ENCODE measurements around the gene VWA7. TPM values are rescaled to one million over a fixed set of nuclear protein-coding genes. Genes with fewer than 3 reads are reported as not detected.

The VWA7 gene
- polyA plus RNA-seq, 6 donors from 2014 or later = 0.13 to 0.29 TPM; not detected in 4

- no peak overlapping the region for H3K27ac Mint-ChIP-seq
- no peak for ATAC-seq (ENCODE audit: low read depth in 2 of 2)
These were observed 11.0 kb downstream of the VWA7 start for GRCh38 chr6:31765910-31766794.

GRCh38 chr6:31765559-31765909, 11.6 kb downstream of the VWA7 start:
- peaks cover 0 to 8% of the 10 kb centered on the region in 2 donors for H3K36me3 Mint-ChIP-seq
- no peaks in the 10 kb centered on the region for H3K9me3 Mint-ChIP-seq
- H3K27me3 Mint-ChIP-seq = no peaks in the 10 kb centered on the region
- peaks cover 8 to 13% (median 8%) of the 10 kb centered on the region in 3 donors for H3K4me1 Mint-ChIP-seq
- H3K27ac Mint-ChIP-seq = no peak overlapping the region
- no peak overlapping the region for H3K4me3 Mint-ChIP-seq
- DNase-seq (no peak), ATAC-seq (ENCODE audit: low read depth in 2 of 2) (no peak)

More at GRCh38 chr6:31765910-31766794, 11.0 kb downstream of the VWA7 start:
- H3K4me1 Mint-ChIP-seq = peaks cover 8% of the 10 kb centered on the region in 3 donors
- H3K27me3 Mint-ChIP-seq = no peaks in the 10 kb centered on the region
- no peak overlapping the region for H3K4me3 Mint-ChIP-seq
- no peaks in the 10 kb centered on the region for H3K9me3 Mint-ChIP-seq
- peaks cover 0 to 2% of the 10 kb centered on the region in 2 donors for H3K36me3 Mint-ChIP-seq
- DNase-seq = no peak

GRCh38 chr6:31764198-31764597, 12.9 kb downstream of the VWA7 start:
- peaks cover 0 to 6% (median under 1%) of the 10 kb centered on the region in 3 donors for H3K4me1 Mint-ChIP-seq
- no peak overlapping the region for H3K4me3 Mint-ChIP-seq
- ATAC-seq (ENCODE audit: low read depth in 2 of 2) (no peak), DNase-seq (no peak)
- no peaks in the 10 kb centered on the region for H3K9me3 Mint-ChIP-seq
- H3K36me3 Mint-ChIP-seq = peaks cover 0 to 16% of the 10 kb centered on the region in 2 donors
- no peaks in the 10 kb centered on the region for H3K27me3 Mint-ChIP-seq
- H3K27ac Mint-ChIP-seq = peak overlapping the region in 2 of 6 donors; percentile 35 to 37

- Mint-ChIP-seq H3K9me3 (no peaks in the 10 kb centered on the region), H3K27me3 (no peaks in the 10 kb centered on the region), H3K27ac (peak overlapping the region in 1 of 6 donors; percentile 0), H3K36me3 (peaks cover 0 to 16% of the 10 kb centered on the region in 2 donors), H3K4me1 (peaks cover 0 to 6% (median 0%) of the 10 kb centered on the region in 3 donors), H3K4me3 (peak overlapping the region in 1 of 8 donors; percentile 76)
- no peak for ATAC-seq (ENCODE audit: low read depth in 2 of 2)
- DNase-seq = no peak
These were observed 13.5 kb downstream of the VWA7 start for GRCh38 chr6:31763619-31763940.

- Mint-ChIP-seq H3K27me3 (no peaks in the 10 kb centered on the region), H3K9me3 (no peaks in the 10 kb centered on the region), H3K27ac (peak overlapping the region in 1 of 6 donors; percentile 42), H3K36me3 (peaks cover 0 to 20% of the 10 kb centered on the region in 2 donors), H3K4me1 (peaks cover 0 to 9% (median 0%) of the 10 kb centered on the region in 3 donors), H3K4me3 (peak overlapping the region in 1 of 8 donors; percentile 76)
- ATAC-seq (ENCODE audit: low read depth in 2 of 2) (no peak), DNase-seq (no peak)
These were observed 14.1 kb downstream of the VWA7 start for GRCh38 chr6:31762878-31763618.

GRCh38 chr6:31762356-31762755, 14.8 kb downstream of the VWA7 start, which contains the start of gene SAPCD1:
Gene SAPCD1 (plus strand): TSS chr6:31762656. CDS start chr6:31763055, 399 bp downstream.
- Mint-ChIP-seq H3K27ac (peak within 1 kb of the TSS in 1 of 6 donors; percentile 42), H3K4me1 (peaks cover 0 to 10% (median 0%) of the 10 kb centered on the region in 3 donors), H3K36me3 (peaks cover 0 to 23% of the 10 kb centered on the region in 2 donors), H3K4me3 (peak within 1 kb of the TSS in 1 of 8 donors; percentile 76), H3K27me3 (no peaks in the 10 kb centered on the region), H3K9me3 (no peaks in the 10 kb centered on the region)
- no peak for DNase-seq
- ATAC-seq (ENCODE audit: low read depth in 2 of 2) = no peak

- Mint-ChIP-seq H3K9me3 (no peaks in the 10 kb centered on the region), H3K36me3 (peaks cover 0 to 23% of the 10 kb centered on the region in 2 donors), H3K4me1 (peaks cover 0 to 10% (median 0%) of the 10 kb centered on the region in 3 donors), H3K27ac (peak overlapping the region in 1 of 6 donors; percentile 72), H3K27me3 (no peaks in the 10 kb centered on the region), H3K4me3 (no peak overlapping the region)
- DNase-seq = no peak
- ATAC-seq (ENCODE audit: low read depth in 2 of 2) = no peak
These were observed 15.8 kb downstream of the VWA7 start for GRCh38 chr6:31761343-31761742.

- Mint-ChIP-seq H3K4me3 (no peak overlapping the region), H3K27ac (peak overlapping the region in 2 of 6 donors; percentile 31 to 72), H3K27me3 (no peaks in the 10 kb centered on the region), H3K4me1 (peaks cover 0 to 10% (median 0%) of the 10 kb centered on the region in 3 donors), H3K9me3 (no peaks in the 10 kb centered on the region), H3K36me3 (peaks cover 0 to 23% of the 10 kb centered on the region in 2 donors)
- ATAC-seq (ENCODE audit: low read depth in 2 of 2) = no peak
- no peak for DNase-seq
These were observed 16.3 kb downstream of the VWA7 start for GRCh38 chr6:31760790-31761189.

GRCh38 chr6:31758281-31758680, 18.8 kb downstream of the VWA7 start:
- DNase-seq = no peak
- Mint-ChIP-seq H3K9me3 (no peaks in the 10 kb centered on the region), H3K4me3 (no peak overlapping the region), H3K27me3 (no peaks in the 10 kb centered on the region), H3K27ac (no peak overlapping the region), H3K4me1 (peaks cover 0 to 10% (median 0%) of the 10 kb centered on the region in 3 donors), H3K36me3 (peaks cover 0 to 23% of the 10 kb centered on the region in 2 donors)
- ATAC-seq (ENCODE audit: low read depth in 2 of 2) = no peak

GRCh38 chr6:31752739-31753319, 24.3 kb downstream of the VWA7 start:
- ATAC-seq (ENCODE audit: low read depth in 2 of 2) (no peak), DNase-seq (no peak)
- H3K27me3 Mint-ChIP-seq = no peaks in the 10 kb centered on the region
- H3K36me3 Mint-ChIP-seq = peaks cover 0 to under 1% of the 10 kb centered on the region in 2 donors
- no peaks in the 10 kb centered on the region for H3K4me1 Mint-ChIP-seq
- no peak overlapping the region for H3K4me3 Mint-ChIP-seq
- H3K9me3 Mint-ChIP-seq = no peaks in the 10 kb centered on the region
- no peak overlapping the region for H3K27ac Mint-ChIP-seq

- no peak overlapping the region for H3K27ac Mint-ChIP-seq
- ATAC-seq (ENCODE audit: low read depth in 2 of 2) (no peak), DNase-seq (no peak)
- H3K9me3 Mint-ChIP-seq = no peaks in the 10 kb centered on the region
- no peaks in the 10 kb centered on the region for H3K4me1 Mint-ChIP-seq
- H3K36me3 Mint-ChIP-seq = no peaks in the 10 kb centered on the region
- no peak overlapping the region for H3K4me3 Mint-ChIP-seq
- H3K27me3 Mint-ChIP-seq = no peaks in the 10 kb centered on the region
These were observed 26.6 kb downstream of the VWA7 start for GRCh38 chr6:31750411-31751022.

- DNase-seq (no peak), ATAC-seq (ENCODE audit: low read depth in 2 of 2) (no peak)
- no peaks in the 10 kb centered on the region for H3K27me3 Mint-ChIP-seq
- no peaks in the 10 kb centered on the region for H3K9me3 Mint-ChIP-seq
- peak overlapping the region in 1 of 8 donors; percentile 5 for H3K4me3 Mint-ChIP-seq
- no peaks in the 10 kb centered on the region for H3K36me3 Mint-ChIP-seq
- H3K4me1 Mint-ChIP-seq = no peaks in the 10 kb centered on the region
- H3K27ac Mint-ChIP-seq = peak overlapping the region in 1 of 6 donors; percentile 22
These were observed 27.7 kb downstream of the VWA7 start for GRCh38 chr6:31749301-31750036.

All from naive B cell (primary cell).